Measurements from ENCODE around the gene OAF. TPM values are rescaled to one million over a fixed set of nuclear protein-coding genes. Genes with fewer than 3 reads are reported as not detected.
"Not testable (repeated sequence)": the region's sequence is repeated elsewhere in the genome, so short reads cannot be mapped to it uniquely, and the experiment has no call there.

The OAF gene
- total and polyA plus RNA-seq, 2 donors (not counting 1 experiment from before 2014, with no cell fraction given) = 1.3 to 1.9 TPM

GRCh38 chr11:120273432-120273831, 62.6 kb downstream of the OAF start:
- H3K4me3 ChIP-seq (ENCODE audit: control extremely low read depth in 1 of 5, extremely low read depth in 1 of 5, insufficient read depth in 1 of 5, low read depth in 2 of 5, low read length in 4 of 5) = no peak overlapping the region
- no peak overlapping the region for H3K4me3 Mint-ChIP-seq
- H3K27ac ChIP-seq (ENCODE audit: low read length in 2 of 2) = no peak overlapping the region
- no peak overlapping the region for H3K9ac ChIP-seq (ENCODE audit: low read length)
- no peaks in the 10 kb centered on the region for H3K36me3 ChIP-seq (replicated peaks in 1 of 2; ENCODE audit: control extremely low read depth in 1 of 2, control insufficient read depth in 1 of 2, extremely low read depth in 1 of 2, insufficient read depth in 2 of 2, low read length in 1 of 2)
- TF ChIP-seq EZH2 (IDR thresholded peaks at IDR 0.05; ENCODE audit: borderline replicate concordance, insufficient read depth, low read depth, low read length, poor library complexity, severe bottlenecking) = no peak
- TF ChIP-seq CTCF (IDR thresholded peaks at IDR 0.05) = no peak
- peaks cover 0 to 17% (median 3%) of the 10 kb centered on the region in 4 experiments for H3K27me3 ChIP-seq (replicated peaks in 1 of 4; ENCODE audit: control extremely low read depth in 1 of 4, control insufficient read depth in 3 of 4, insufficient read depth in 4 of 4, low read length in 3 of 4)
- H3K4me2 ChIP-seq (replicated peaks; ENCODE audit: low read depth, low read length, poor library complexity, severe bottlenecking) = no peak overlapping the region
- peaks cover 31% of the 10 kb centered on the region for H3K27me3 Mint-ChIP-seq
- H3K4me1 ChIP-seq (ENCODE audit: control insufficient read depth in 2 of 2, insufficient read depth in 2 of 2, low read length in 2 of 2) = no peaks in the 10 kb centered on the region
- H3K4me1 Mint-ChIP-seq = no peaks in the 10 kb centered on the region
- no peaks in the 10 kb centered on the region for H4K20me1 ChIP-seq (ENCODE audit: control insufficient read depth, insufficient read depth, low read length, poor library complexity, severe bottlenecking)
- no peaks in the 10 kb centered on the region for H3K9me3 ChIP-seq (ENCODE audit: control extremely low read depth in 1 of 3, control insufficient read depth in 2 of 3, insufficient read depth in 1 of 3, low read length in 2 of 3)
- no peak for DNase-seq
- H2AFZ ChIP-seq (ENCODE audit: insufficient read depth, low read depth, low read length, poor library complexity, severe bottlenecking) = no peak overlapping the region
- intact Hi-C loops (cut with micrococcal nuclease) = no loop called here
- CTCF ChIA-PET = no interaction called here
- POLR2A ChIA-PET = no interaction called here
- no peak for ATAC-seq (ENCODE audit: low read depth)
- H3K27ac Mint-ChIP-seq = no peak overlapping the region
- H3K9me3 Mint-ChIP-seq (ENCODE audit: insufficient read depth) = no peaks in the 10 kb centered on the region
- 65% methylated on average over 2 of the region's 2 CpGs for WGBS (ENCODE audit: insufficient coverage)
- H3K79me2 ChIP-seq (ENCODE audit: control insufficient read depth, insufficient read depth, low read length) = no peaks in the 10 kb centered on the region

GRCh38 chr11:120273956-120274355, 63.1 kb downstream of the OAF start:
- POLR2A ChIA-PET; intact Hi-C loops (cut with micrococcal nuclease); H3K4me1 ChIP-seq (ENCODE audit: control insufficient read depth in 2 of 2, insufficient read depth in 2 of 2, low read length in 2 of 2); H3K9me3 Mint-ChIP-seq (ENCODE audit: insufficient read depth); H4K20me1 ChIP-seq (ENCODE audit: control insufficient read depth, insufficient read depth, low read length, poor library complexity, severe bottlenecking); H3K9me3 ChIP-seq (ENCODE audit: control extremely low read depth in 1 of 3, control insufficient read depth in 2 of 3, insufficient read depth in 1 of 3, low read length in 2 of 3); H2AFZ ChIP-seq (ENCODE audit: insufficient read depth, low read depth, low read length, poor library complexity, severe bottlenecking); H3K79me2 ChIP-seq (ENCODE audit: control insufficient read depth, insufficient read depth, low read length); H3K9ac ChIP-seq (ENCODE audit: low read length); H3K4me3 Mint-ChIP-seq; H3K4me1 Mint-ChIP-seq; H3K27ac Mint-ChIP-seq; ATAC-seq (ENCODE audit: low read depth); CTCF ChIA-PET; DNase-seq; H3K4me2 ChIP-seq (replicated peaks; ENCODE audit: low read depth, low read length, poor library complexity, severe bottlenecking); H3K36me3 ChIP-seq (replicated peaks in 1 of 2; ENCODE audit: control extremely low read depth in 1 of 2, control insufficient read depth in 1 of 2, extremely low read depth in 1 of 2, insufficient read depth in 2 of 2, low read length in 1 of 2); H3K4me3 ChIP-seq (ENCODE audit: control extremely low read depth in 1 of 5, extremely low read depth in 1 of 5, insufficient read depth in 1 of 5, low read depth in 2 of 5, low read length in 4 of 5); H3K27ac ChIP-seq (ENCODE audit: low read length in 2 of 2): not testable (repeated sequence)
- H3K27me3 Mint-ChIP-seq = peaks cover 31% of the 10 kb centered on the region
- H3K27me3 ChIP-seq (replicated peaks in 1 of 4; ENCODE audit: control extremely low read depth in 1 of 4, control insufficient read depth in 3 of 4, insufficient read depth in 4 of 4, low read length in 3 of 4) = peaks cover 0 to 11% (median 2%) of the 10 kb centered on the region in 4 experiments
- WGBS (ENCODE audit: insufficient coverage) = 100% methylated on average over 1 of the region's 2 CpGs
